HepG2 (cell line): Measurements from ENCODE around the gene PTH2. TPM values are rescaled to one million over a fixed set of nuclear protein-coding genes. Genes with fewer than 3 reads are reported as not detected.

Source experiments
- ATAC-seq: fragments of 200-7000 bp; cut with Tn5 transposase; 3 replicates; pipeline ENCODE4 v1.9.1; 2020; ENCODE audit warnings: mild to moderate bottlenecking, moderate library complexity
- BruUV-seq: library from RNA; stranded (reverse); fragments of 400-500 nt; replicated peaks from 2 replicates; lab custom pipeline; 2021; lab: Mats Ljungman, UMichigan
- CTCF ChIA-PET: fragments of 300-600 bp; formaldehyde crosslinking; extraction: SDS; loops from one replicate; lab custom pipeline; 2021; ENCODE audit warnings: low total read pairs, inconsistent platforms, low intra/inter-chr PET ratio; lab: Yijun Ruan, JAX
- POLR2A ChIA-PET: fragments of 350-600 bp; sonication (Branson Sonifier 250); formaldehyde crosslinking; loops from one replicate; lab custom pipeline; 2020; ENCODE audit warnings: antibody characterized with exemption, inconsistent platforms; lab: Yijun Ruan, JAX
- DNase-seq: peaks from one replicate; pipeline ENCODE4 v3.0.0-alpha.2; 2015; ENCODE audit warnings: low spot score
- FAIRE-seq: peaks from 3 replicates; lab custom pipeline; 2011; peaks lifted over from hg19 to GRCh38; lab: Jason Lieb, UNC
- H2AFZ ChIP-seq: one replicate; pipeline ENCODE4 v1.6.1; 2011; ENCODE audit warnings: low read length, inconsistent platforms
- H3K27ac ChIP-seq: fragments of 300-600 bp; 3 replicates; pipeline ENCODE4 v1.8.0; 2011; ENCODE audit warnings: mixed run types, mild to moderate bottlenecking, mixed read lengths, low read length, inconsistent platforms; ENCODE audit not compliant: insufficient read depth; ENCODE audit errors: extremely low read length
- H3K27me3 ChIP-seq, 2 experiments: fragments of 200-600 bp in 1 of 2; 2 replicates in 1 of 2; 3 replicates in 1 of 2; pipeline versions ENCODE4 v1.6.0 to v1.8.0; 2011; ENCODE audit warnings: low read length in 2 of 2, mild to moderate bottlenecking in 2 of 2, moderate library complexity in 2 of 2, inconsistent platforms in 1 of 2; ENCODE audit not compliant: insufficient read depth in 2 of 2, control insufficient read depth in 1 of 2
- H3K36me3 ChIP-seq, 2 experiments: fragments of 200-600 bp in 1 of 2; replicated peaks in 1 of 2; 2 replicates in 1 of 2; 3 replicates in 1 of 2; pipeline versions ENCODE4 v1.5.1 to v1.8.0; 2011; ENCODE audit warnings: low read length in 2 of 2, inconsistent platforms in 1 of 2; ENCODE audit not compliant: insufficient read depth in 2 of 2, control insufficient read depth in 1 of 2
- H3K4me1 ChIP-seq: 2 replicates; pipeline ENCODE4 v1.5.1; 2012; ENCODE audit warnings: low read length, inconsistent platforms; ENCODE audit not compliant: insufficient read depth
- H3K4me2 ChIP-seq: 2 replicates; pipeline ENCODE4 v1.6.0; 2011; ENCODE audit warnings: low read depth, low read length, inconsistent platforms
- H3K4me3 ChIP-seq, 3 experiments: fragments of 200-600 bp in 1 of 3; sonication (generic), shearing (Covaris generic) in 1 of 3; replicated peaks in 1 of 3; 2 replicates each; pipeline ENCODE4 v1.5.1; 2011 to 2016; ENCODE audit warnings: low read length in 3 of 3, inconsistent platforms in 2 of 3, low read depth in 2 of 3, mild to moderate bottlenecking in 2 of 3, control low read depth in 1 of 3, mixed read lengths in 1 of 3; ENCODE audit not compliant: insufficient read depth in 1 of 3
- H3K79me2 ChIP-seq: one replicate; pipeline ENCODE4 v1.6.1; 2011; ENCODE audit warnings: low read length, inconsistent platforms; ENCODE audit not compliant: insufficient read depth
- H3K9ac ChIP-seq: 2 replicates; pipeline ENCODE4 v1.6.0; 2011; ENCODE audit warnings: mild to moderate bottlenecking, low read depth, low read length, inconsistent platforms; ENCODE audit not compliant: insufficient read depth
- H3K9me3 ChIP-seq: 2 replicates; pipeline ENCODE4 v1.5.1; 2012; ENCODE audit warnings: mild to moderate bottlenecking, low read length
- H4K20me1 ChIP-seq: 2 replicates; pipeline ENCODE4 v1.6.0; 2011; ENCODE audit warnings: inconsistent platforms, mild to moderate bottlenecking, low read length, moderate library complexity; ENCODE audit not compliant: insufficient read depth
- AHR ChIP-seq: IDR thresholded peaks from 2 replicates; pipeline ENCODE4 v1.6.1; 2018; ENCODE audit warnings: missing genetic modification reagents, missing compliant biosample characterization
- ARNTL ChIP-seq: sonication (generic); formaldehyde crosslinking; IDR thresholded peaks from 2 replicates; pipeline ENCODE4 v1.4.0; 2020; ENCODE audit warnings: mild to moderate bottlenecking, missing genetic modification reagents
- ATF6 ChIP-seq: sonication (generic); formaldehyde crosslinking; conservative IDR thresholded peaks from 2 replicates; pipeline ENCODE4 v1.4.0; 2020; ENCODE audit warnings: missing genetic modification reagents
- ATRX ChIP-seq: sonication (generic); formaldehyde crosslinking; IDR thresholded peaks from 2 replicates; pipeline ENCODE4 v1.4.0; 2020; ENCODE audit warnings: missing genetic modification reagents, borderline replicate concordance
- BRD4 ChIP-seq: sonication (generic); formaldehyde crosslinking; IDR thresholded peaks from 2 replicates; pipeline ENCODE4 v1.4.0; 2020; ENCODE audit warnings: missing genetic modification reagents
- ETV5 ChIP-seq: IDR thresholded peaks from 2 replicates; pipeline ENCODE4 v1.6.1; 2018; ENCODE audit warnings: missing biosample characterization, missing genetic modification reagents, inconsistent platforms, borderline replicate concordance
- KLF6 ChIP-seq: IDR thresholded peaks from 2 replicates; pipeline ENCODE4 v1.8.0; 2016; ENCODE audit warnings: missing biosample characterization, missing genetic modification reagents
- PTBP1 ChIP-seq: fragments of 200-400 bp; formaldehyde crosslinking; IDR thresholded peaks from 2 replicates; pipeline ENCODE4 v1.6.1; 2018; ENCODE audit warnings: low read length, low read depth; ENCODE audit not compliant: poor library complexity, severe bottlenecking
- SAP130 ChIP-seq: IDR thresholded peaks from 2 replicates; pipeline ENCODE4 v1.6.1; 2016; ENCODE audit warnings: low read depth
- THAP11 ChIP-seq: IDR thresholded peaks from 2 replicates; pipeline ENCODE4 v1.6.1; 2016; ENCODE audit warnings: missing biosample characterization, missing genetic modification reagents
- ZNF354B ChIP-seq: sonication (generic); formaldehyde crosslinking; IDR thresholded peaks from 2 replicates; pipeline ENCODE4 v1.8.0; 2022; ENCODE audit warnings: mild to moderate bottlenecking, missing genetic modification reagents
- ZNF451 ChIP-seq: sonication (generic); formaldehyde crosslinking; IDR thresholded peaks from 2 replicates; pipeline ENCODE4 v1.5.0; 2020; ENCODE audit warnings: mild to moderate bottlenecking, missing genetic modification reagents
- ZSCAN31 ChIP-seq: sonication (generic); formaldehyde crosslinking; IDR thresholded peaks from 2 replicates; pipeline ENCODE4 v1.5.0; 2020; ENCODE audit warnings: low read depth, mild to moderate bottlenecking, missing genetic modification reagents
- WGBS: methylation state at CpG from one replicate; pipeline ENCODE4 v1.1.6; 2017; ENCODE audit warnings: low lambda C conversion rate; 5-methylcytosine and 5-hydroxymethylcytosine counted together
- in situ Hi-C: cut with HindIII; loops from 2 replicates; pipeline ENCODE4 v1.10.0; 2017; ENCODE audit warnings: low pct_unique_long_range_greater_than_20kb; ENCODE audit not compliant: extremely low pct_ligation_motif_present
- intact Hi-C: fragments of 100-400 bp; cut with micrococcal nuclease; formaldehyde crosslinking; loops from one replicate; pipeline ENCODE4 v1.10.0; 2022; ENCODE audit not compliant: unreplicated experiment
- polyA plus RNA-seq, 8 experiments: library from polyadenylated mRNA; depleted of rRNA in 3 of 8; stranded (reverse) in 7 of 8; unstranded in 1 of 8; fragments of >200 nt; fragmentation: Illumina TruSeq in 4 of 8; extraction: Trizol in 4 of 8; gene quantifications; 2 replicates each; pipeline versions ENCODE4 v1.2.1 to v1.2.3, GENCODE V29; 2011 to 2016; ENCODE audit warnings: low read depth in 4 of 8, missing spikeins in 1 of 8, mixed read lengths in 1 of 8; ENCODE audit not compliant: insufficient read depth in 1 of 8
- total RNA-seq, 5 experiments: library from RNA; depleted of rRNA; stranded (reverse); fragments of >200 nt; fragmentation: Illumina TruSeq; extraction: Trizol; gene quantifications; 2 replicates each; pipeline ENCODE4 v1.2.3, GENCODE V29; 2016; ENCODE audit warnings: low read depth in 1 of 5
- TF ChIP-seq, protein P1 (sequence below): IDR thresholded peaks from 2 replicates; pipeline ENCODE4 v1.6.1; 2012; ENCODE audit warnings: low read length, improper control_type of control experiment
- TF ChIP-seq, protein P2 (sequence below): sonication (generic); formaldehyde crosslinking; IDR thresholded peaks from 2 replicates; pipeline ENCODE4 v1.4.0; 2020; ENCODE audit warnings: missing genetic modification reagents

Gene PTH2
- total and polyA plus RNA-seq, 2 of the 13 experiments (the other 11 are each of a cell fraction or from before 2014, with no cell fraction given): not detected

DNA sequence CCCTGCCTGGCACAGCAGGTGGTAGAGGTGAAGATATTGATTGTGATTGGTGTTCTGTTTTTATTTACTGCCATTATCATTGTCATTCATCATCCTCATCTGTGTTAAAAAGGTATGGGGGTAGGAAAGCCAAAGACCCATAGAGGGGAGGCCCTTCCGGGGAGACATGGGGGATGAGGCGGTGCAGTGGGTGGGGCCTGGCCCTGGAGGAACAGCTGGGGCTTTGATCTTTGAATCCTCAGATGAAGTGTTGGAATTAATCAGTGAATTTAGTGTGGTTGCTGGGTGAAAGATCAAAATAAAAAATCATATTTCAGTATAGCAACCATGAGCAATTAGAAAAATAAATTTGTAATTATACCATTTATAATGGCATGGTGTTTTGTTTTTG, 7.4 kb downstream of the PTH2 start:
- Histone ChIP-seq H4K20me1 (no peaks in the 10 kb centered on the region), H3K27me3 (peaks cover 16 to 84% of the 10 kb centered on the region in 2 experiments; a peak in 4 of 5 replicates), H3K9me3 (no peaks in the 10 kb centered on the region), H3K9ac (no peak overlapping the region), H3K79me2 (no peaks in the 10 kb centered on the region), H3K27ac (no peak overlapping the region), H3K4me3 (no peak overlapping the region), H3K36me3 (no peaks in the 10 kb centered on the region), H3K4me2 (no peak overlapping the region), H3K4me1 (no peaks in the 10 kb centered on the region), H2AFZ (no peak overlapping the region)
- BruUV-seq: no TSS peak
- in situ Hi-C loops: no loop called here
- intact Hi-C loops: no loop called here
- no peak for FAIRE-seq
- DNase-seq: no peak
- ATAC-seq: no peak
- ChIA-PET POLR2A (no interaction called here), CTCF (no interaction called here)
- WGBS: 9% methylated on average over 2 of the region's 2 CpGs
- TF ChIP-seq KLF6 (CRISPR knock-in tag) (no peak), ATF6 (CRISPR knock-in tag) (no peak), ARNTL (CRISPR knock-in tag) (no peak), SAP130 (CRISPR knock-in tag) (no peak), BRD4 (no peak), PTBP1 (no peak), ATRX (CRISPR knock-in tag) (no peak), ZSCAN31 (CRISPR knock-in tag) (no peak), ZNF451 (CRISPR knock-in tag) (no peak), ZNF354B (CRISPR knock-in tag) (no peak), AHR (CRISPR knock-in tag) (no peak), ETV5 (no peak), THAP11 (CRISPR knock-in tag) (no peak)
- TF ChIP-seq, protein P1, sequence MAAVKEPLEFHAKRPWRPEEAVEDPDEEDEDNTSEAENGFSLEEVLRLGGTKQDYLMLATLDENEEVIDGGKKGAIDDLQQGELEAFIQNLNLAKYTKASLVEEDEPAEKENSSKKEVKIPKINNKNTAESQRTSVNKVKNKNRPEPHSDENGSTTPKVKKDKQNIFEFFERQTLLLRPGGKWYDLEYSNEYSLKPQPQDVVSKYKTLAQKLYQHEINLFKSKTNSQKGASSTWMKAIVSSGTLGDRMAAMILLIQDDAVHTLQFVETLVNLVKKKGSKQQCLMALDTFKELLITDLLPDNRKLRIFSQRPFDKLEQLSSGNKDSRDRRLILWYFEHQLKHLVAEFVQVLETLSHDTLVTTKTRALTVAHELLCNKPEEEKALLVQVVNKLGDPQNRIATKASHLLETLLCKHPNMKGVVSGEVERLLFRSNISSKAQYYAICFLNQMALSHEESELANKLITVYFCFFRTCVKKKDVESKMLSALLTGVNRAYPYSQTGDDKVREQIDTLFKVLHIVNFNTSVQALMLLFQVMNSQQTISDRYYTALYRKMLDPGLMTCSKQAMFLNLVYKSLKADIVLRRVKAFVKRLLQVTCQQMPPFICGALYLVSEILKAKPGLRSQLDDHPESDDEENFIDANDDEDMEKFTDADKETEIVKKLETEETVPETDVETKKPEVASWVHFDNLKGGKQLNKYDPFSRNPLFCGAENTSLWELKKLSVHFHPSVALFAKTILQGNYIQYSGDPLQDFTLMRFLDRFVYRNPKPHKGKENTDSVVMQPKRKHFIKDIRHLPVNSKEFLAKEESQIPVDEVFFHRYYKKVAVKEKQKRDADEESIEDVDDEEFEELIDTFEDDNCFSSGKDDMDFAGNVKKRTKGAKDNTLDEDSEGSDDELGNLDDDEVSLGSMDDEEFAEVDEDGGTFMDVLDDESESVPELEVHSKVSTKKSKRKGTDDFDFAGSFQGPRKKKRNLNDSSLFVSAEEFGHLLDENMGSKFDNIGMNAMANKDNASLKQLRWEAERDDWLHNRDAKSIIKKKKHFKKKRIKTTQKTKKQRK: no peak
- TF ChIP-seq, protein P2, sequence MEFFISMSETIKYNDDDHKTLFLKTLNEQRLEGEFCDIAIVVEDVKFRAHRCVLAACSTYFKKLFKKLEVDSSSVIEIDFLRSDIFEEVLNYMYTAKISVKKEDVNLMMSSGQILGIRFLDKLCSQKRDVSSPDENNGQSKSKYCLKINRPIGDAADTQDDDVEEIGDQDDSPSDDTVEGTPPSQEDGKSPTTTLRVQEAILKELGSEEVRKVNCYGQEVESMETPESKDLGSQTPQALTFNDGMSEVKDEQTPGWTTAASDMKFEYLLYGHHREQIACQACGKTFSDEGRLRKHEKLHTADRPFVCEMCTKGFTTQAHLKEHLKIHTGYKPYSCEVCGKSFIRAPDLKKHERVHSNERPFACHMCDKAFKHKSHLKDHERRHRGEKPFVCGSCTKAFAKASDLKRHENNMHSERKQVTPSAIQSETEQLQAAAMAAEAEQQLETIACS (CRISPR knock-in tag): no peak
